ENCODE data around the gene PXT1. TPM values are rescaled to one million over a fixed set of nuclear protein-coding genes. Genes with fewer than 3 reads are reported as not detected.

Gene PXT1
- total and polyA plus RNA-seq, 9 of the 15 experiments (the other 6 are each of a cell fraction or from before 2014, with no cell fraction given), result 0.09 to 0.11 (median 0.10) TPM; not detected in 5

- peak; percentile 96 for TF ChIP-seq MYC (IDR thresholded peaks at IDR 0.05; ENCODE audit: low read depth, low read length)
- peak; percentile 61; the same call in 1 of the 2 replicates for TF ChIP-seq MYC (CRISPR knock-in tag; IDR thresholded peaks at IDR 0.05; ENCODE audit: borderline replicate concordance, low read depth)
- TF ChIP-seq, protein P1, sequence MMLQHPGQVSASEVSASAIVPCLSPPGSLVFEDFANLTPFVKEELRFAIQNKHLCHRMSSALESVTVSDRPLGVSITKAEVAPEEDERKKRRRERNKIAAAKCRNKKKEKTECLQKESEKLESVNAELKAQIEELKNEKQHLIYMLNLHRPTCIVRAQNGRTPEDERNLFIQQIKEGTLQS (IDR thresholded peaks at IDR 0.05), result peak; percentile 90
- TF ChIP-seq, protein P1 (CRISPR knock-in tag; conservative IDR thresholded peaks at IDR 0.05), result peak; percentile 99
- TF ChIP-seq MEF2A (IDR thresholded peaks at IDR 0.05; ENCODE audit: control insufficient read depth, low read depth, low read length), result no peak
- peak; percentile 25 for TF ChIP-seq HMBOX1 (IDR thresholded peaks at IDR 0.05)
- TF ChIP-seq, protein P2, sequence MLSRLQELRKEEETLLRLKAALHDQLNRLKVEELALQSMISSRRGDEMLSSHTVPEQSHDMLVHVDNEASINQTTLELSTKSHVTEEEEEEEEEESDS (CRISPR knock-in tag; IDR thresholded peaks at IDR 0.05), result no peak
- TF ChIP-seq EP400 (IDR thresholded peaks at IDR 0.05), result peak; percentile 86
- no peak for TF ChIP-seq CEBPB (tag; IDR thresholded peaks at IDR 0.05)
- TF ChIP-seq E2F3 (CRISPR knock-in tag; IDR thresholded peaks at IDR 0.05), result peak; percentile 77
- TF ChIP-seq KLF6 (CRISPR knock-in tag; IDR thresholded peaks at IDR 0.05; ENCODE audit: borderline replicate concordance), result 0 out of 2 replicates have a peak, but pooled peaks have one; percentile 55
- peak; percentile 73 for TF ChIP-seq DPF2 (IDR thresholded peaks at IDR 0.05)
- TF ChIP-seq NCOA2 (IDR thresholded peaks at IDR 0.05; ENCODE audit: partially characterized antibody in 2 of 2), result no peak
- no peak for TF ChIP-seq CC2D1A (IDR thresholded peaks at IDR 0.05)
- no peak for TF ChIP-seq SMAD2 (IDR thresholded peaks at IDR 0.05; ENCODE audit: low read depth, low read length)
- no peak for TF ChIP-seq MCM2 (IDR thresholded peaks at IDR 0.05; ENCODE audit: low read depth)
- TF ChIP-seq SMARCA4 (IDR thresholded peaks at IDR 0.05), result peak; percentile 79
- TF ChIP-seq, protein P3, sequence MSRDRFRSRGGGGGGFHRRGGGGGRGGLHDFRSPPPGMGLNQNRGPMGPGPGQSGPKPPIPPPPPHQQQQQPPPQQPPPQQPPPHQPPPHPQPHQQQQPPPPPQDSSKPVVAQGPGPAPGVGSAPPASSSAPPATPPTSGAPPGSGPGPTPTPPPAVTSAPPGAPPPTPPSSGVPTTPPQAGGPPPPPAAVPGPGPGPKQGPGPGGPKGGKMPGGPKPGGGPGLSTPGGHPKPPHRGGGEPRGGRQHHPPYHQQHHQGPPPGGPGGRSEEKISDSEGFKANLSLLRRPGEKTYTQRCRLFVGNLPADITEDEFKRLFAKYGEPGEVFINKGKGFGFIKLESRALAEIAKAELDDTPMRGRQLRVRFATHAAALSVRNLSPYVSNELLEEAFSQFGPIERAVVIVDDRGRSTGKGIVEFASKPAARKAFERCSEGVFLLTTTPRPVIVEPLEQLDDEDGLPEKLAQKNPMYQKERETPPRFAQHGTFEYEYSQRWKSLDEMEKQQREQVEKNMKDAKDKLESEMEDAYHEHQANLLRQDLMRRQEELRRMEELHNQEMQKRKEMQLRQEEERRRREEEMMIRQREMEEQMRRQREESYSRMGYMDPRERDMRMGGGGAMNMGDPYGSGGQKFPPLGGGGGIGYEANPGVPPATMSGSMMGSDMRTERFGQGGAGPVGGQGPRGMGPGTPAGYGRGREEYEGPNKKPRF (IDR thresholded peaks at IDR 0.05; ENCODE audit: low read depth, low read length), result no peak
These were observed at the start of gene PXT1, which contains the start of gene KCTD20 (continued) for GRCh38 chr6:36442671-36443470.
